IPS-NIHi7 (cell line): ENCODE results near the gene FGF8.

Experiments
- DNase-seq: peaks from one replicate; pipeline ENCODE4 v3.0.0; 2012; ENCODE audit warnings: mixed read lengths; ENCODE audit errors: extremely low spot score

Gene FGF8

GRCh38 chr10:101732096-101732495, 43.8 kb downstream of the FGF8 start:
- no peak for DNase-seq

GRCh38 chr10:101726115-101726387, 49.9 kb downstream of the FGF8 start:
- no peak for DNase-seq

- DNase-seq, result no peak
These were observed 50.4 kb downstream of the FGF8 start for GRCh38 chr10:101725296-101726114.

- DNase-seq, result no peak
These were observed 51.5 kb downstream of the FGF8 start for GRCh38 chr10:101724446-101724845.

- DNase-seq, result no peak
These were observed 52.7 kb downstream of the FGF8 start for GRCh38 chr10:101723176-101723575.

GRCh38 chr10:101721806-101722205, 54.1 kb downstream of the FGF8 start:
- no peak for DNase-seq

GRCh38 chr10:101720606-101721230, 55.2 kb downstream of the FGF8 start:
- no peak for DNase-seq
